Ureter (tissue), 1 donor: ENCODE results near the gene ABCC6. TPM values are rescaled to one million over a fixed set of nuclear protein-coding genes. Genes with fewer than 3 reads are reported as not detected.
"Not testable (repeated sequence)": the region's sequence is repeated elsewhere in the genome, so short reads cannot be mapped to it uniquely, and the experiment has no call there.

Experiments used
- DNase-seq: peaks from one replicate; pipeline ENCODE4 v3.0.0-alpha.2; 2020; ENCODE audit warnings: low spot score
- total RNA-seq: library from RNA; stranded (reverse); gene quantifications from one replicate; pipeline ENCODE4 v1.2.4, GENCODE V29; 2023
- donor health status: DM: yes; HTN: yes; CAD: no.

The ABCC6 gene
- total RNA-seq, 1 donor from 2014 or later = 0.29 TPM

DNA sequence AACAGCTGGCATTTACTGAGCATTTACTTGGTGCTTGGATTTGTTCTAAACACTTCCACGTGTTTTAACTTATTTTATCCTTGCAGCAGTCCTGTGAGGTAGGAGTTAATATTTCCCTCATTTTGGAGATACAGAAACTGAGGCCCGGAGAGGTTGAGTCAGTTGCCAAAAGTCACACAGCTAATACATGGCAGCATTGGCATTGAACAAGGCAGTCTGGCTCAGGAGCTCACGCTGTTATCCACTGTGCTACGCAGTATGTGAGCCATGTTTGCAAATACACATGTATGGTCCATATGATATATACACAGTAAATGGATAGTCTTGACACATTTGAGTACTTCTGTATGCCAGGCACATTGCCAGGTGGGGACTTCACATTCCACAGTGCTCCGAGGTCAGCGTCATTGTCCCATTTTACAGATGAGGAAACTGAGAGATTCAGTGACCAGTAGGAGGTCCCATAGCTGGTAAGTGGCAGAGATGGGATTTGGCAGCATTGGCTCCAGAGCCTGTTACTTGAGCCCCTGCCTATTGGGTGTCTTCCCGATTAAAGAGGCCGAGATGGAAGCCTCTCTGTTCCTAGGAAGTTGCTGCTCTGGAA lies 110.7 kb downstream of the ABCC6 start:
- DNase-seq = no peak

DNA sequence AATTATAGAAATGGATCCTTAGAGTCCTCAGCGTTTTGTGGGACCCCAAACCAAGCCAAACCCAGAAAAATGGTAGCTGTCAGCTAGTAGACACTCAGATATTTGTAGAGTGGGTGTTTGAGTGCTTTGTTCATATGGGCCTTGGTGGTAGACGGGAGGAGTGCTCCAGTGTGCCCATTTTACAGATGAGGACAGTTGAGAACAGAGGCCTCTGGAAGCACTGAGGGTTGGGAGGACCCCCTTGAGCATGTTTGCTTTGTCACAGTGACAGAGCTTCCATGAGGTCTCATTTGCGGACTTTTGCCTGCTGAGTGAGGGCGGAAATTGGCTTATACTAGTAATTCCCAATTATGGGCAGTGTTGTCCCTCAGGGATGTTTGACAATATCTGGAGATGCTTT lies 111.7 kb downstream of the ABCC6 start:
- no peak for DNase-seq

- no peak for DNase-seq
Measured at GRCh38 chr16:16110111-16110490, 113.2 kb downstream of the ABCC6 start.

DNA sequence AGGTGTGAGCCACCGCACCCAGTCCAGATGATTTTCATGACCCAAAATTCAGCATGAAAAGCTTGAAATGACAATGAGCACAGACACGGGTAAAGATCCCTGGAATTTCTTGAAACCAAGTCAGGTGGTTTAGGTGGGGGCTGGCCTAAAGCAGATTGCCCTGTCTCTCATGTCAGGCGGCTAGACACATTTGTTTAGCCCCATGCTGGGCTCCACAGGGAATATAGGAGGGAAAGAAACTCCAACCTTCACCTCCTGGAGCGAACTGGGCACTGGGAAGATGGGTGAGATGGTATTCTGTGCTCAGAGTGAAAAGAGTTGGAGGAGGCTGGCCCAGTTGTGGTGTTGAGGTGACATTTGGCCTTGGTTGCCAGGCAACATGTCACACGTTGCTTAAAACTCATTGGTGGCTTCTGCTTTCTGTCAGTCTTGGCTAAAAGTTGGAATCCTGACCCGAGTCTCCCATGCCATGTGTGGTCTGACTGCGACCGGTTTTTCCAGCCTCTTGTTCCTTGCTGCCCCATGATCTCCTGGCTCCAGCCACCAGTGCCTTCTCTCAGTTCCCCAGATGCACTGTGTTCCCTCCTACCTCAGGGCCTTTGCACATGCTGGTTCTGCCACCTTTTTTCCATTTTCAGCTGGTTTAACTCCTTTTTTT lies 113.7 kb downstream of the ABCC6 start:
- no peak for DNase-seq

GRCh38 chr16:16108759-16109158 lies 114.5 kb downstream of the ABCC6 start:
- no peak for DNase-seq

DNA sequence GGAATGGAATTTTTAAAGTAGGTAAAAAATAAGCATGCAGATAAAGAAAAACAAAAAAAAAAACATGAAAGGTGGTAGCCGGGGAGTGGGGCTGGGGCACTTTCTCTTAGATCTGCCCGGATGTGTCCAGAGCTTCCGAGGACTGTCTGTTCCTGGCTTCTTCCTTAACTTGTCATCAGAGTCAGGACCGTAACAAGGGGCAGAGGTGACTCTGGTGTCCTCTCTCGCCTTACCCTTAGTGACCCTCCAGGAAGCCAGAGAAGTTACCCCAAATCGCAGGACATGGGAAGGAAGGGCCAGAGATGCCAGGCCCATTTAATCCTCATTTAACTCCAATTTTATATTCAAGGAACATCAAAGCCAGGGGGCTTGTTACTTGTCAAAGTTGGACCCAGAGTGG lies 115.5 kb downstream of the ABCC6 start:
- no peak for DNase-seq

GRCh38 chr16:16106466-16106865 lies 116.8 kb downstream of the ABCC6 start:
- DNase-seq = no peak

DNA sequence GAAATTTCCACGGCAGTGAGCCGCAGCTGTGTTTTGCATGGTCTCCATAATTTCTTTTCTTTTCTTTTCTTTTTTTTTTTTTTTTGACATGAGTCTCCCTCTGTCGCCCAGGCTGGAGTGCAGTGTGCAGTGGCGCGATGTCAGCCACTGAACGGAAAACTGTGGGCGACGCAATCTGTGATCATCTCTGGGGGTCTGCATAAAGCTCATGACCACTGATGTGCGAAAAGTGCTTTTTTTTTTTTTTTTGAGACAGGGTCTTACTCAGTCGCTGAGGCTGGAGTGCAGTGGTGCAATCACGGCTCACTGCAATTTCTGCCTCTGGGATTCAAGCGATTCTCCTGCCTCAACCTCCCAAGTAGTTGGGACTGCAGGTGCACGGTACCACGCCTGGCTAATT lies 117.6 kb downstream of the ABCC6 start:
- no peak for DNase-seq

GRCh38 chr16:16104804-16105141 lies 118.5 kb downstream of the ABCC6 start:
- DNase-seq = not testable (repeated sequence)

DNA sequence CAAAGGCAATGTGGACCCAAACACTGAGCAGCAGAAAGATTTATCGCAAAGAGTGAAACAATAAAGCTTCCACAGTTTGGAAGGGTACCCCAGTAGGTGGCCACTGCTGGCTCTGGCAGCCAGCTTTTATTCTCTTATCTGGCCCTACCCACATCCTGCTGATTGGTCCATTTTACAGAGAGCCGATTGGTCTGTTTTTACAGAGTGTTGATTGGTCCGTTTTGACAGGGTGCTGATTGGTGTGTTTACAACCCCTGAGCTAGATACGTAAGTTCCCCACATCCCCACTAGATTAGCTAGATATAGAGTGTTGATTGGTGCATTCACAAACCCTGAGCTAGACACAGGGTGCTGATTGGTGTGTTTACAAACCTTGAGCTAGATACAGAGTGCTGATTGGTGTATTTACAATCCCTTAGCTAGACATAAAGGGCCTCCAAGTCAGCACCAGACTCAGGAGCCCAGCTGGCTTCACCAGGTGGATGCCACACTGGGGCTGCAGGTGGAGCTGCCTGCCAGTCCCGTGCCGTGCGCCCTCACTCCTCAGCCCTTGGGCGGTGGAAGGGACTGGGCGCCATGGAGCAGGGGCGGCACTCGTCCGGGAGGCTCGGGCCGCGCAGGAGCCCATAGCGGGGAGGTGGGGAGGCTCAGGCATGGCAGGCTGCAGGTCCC lies 119.0 kb downstream of the ABCC6 start:
- not testable (repeated sequence) for DNase-seq

GRCh38 chr16:16102738-16103137 lies 120.6 kb downstream of the ABCC6 start:
- no peak for DNase-seq

- DNase-seq = no peak
Measured at GRCh38 chr16:16101585-16101984, 121.7 kb downstream of the ABCC6 start.

DNA sequence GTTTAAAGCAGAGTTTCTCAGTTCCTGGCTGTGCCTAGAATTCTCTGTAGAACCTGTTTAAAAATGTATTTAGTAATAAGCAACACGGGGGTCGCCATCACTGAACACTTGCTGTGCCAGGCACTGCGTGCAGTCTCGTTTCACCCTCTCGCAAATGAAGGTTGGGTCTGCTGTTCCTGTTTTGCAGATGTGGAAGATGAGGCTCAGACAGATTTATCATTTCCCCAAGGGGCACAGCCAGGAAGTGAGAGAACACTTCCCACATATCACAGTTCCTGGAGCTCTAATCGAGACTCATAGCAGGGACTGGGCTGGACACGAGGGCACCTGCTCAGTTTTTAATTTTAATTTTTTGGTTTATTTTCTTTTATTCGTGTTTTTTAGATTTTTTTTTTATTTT lies 122.7 kb downstream of the ABCC6 start:
- DNase-seq = no peak

- no peak for DNase-seq
Measured at GRCh38 chr16:16099320-16099719, 124.0 kb downstream of the ABCC6 start.

Other genes starting within 250 kb of the ABCC6 start
- 56.6 TPM for gene NOMO3, start 9.0 kb upstream of the ABCC6 start, total RNA-seq
- 15.3 TPM for gene NPIPA7, start 155.6 kb upstream of the ABCC6 start, total RNA-seq